Measurements from ENCODE around the gene TGFBR1.
A peak's percentile ranks its signal among the peaks of the same experiment; 100 is the strongest.
"Not testable (repeated sequence)": the region's sequence is repeated elsewhere in the genome, so short reads cannot be mapped to it uniquely, and the experiment has no call there.

The TGFBR1 gene

DNA sequence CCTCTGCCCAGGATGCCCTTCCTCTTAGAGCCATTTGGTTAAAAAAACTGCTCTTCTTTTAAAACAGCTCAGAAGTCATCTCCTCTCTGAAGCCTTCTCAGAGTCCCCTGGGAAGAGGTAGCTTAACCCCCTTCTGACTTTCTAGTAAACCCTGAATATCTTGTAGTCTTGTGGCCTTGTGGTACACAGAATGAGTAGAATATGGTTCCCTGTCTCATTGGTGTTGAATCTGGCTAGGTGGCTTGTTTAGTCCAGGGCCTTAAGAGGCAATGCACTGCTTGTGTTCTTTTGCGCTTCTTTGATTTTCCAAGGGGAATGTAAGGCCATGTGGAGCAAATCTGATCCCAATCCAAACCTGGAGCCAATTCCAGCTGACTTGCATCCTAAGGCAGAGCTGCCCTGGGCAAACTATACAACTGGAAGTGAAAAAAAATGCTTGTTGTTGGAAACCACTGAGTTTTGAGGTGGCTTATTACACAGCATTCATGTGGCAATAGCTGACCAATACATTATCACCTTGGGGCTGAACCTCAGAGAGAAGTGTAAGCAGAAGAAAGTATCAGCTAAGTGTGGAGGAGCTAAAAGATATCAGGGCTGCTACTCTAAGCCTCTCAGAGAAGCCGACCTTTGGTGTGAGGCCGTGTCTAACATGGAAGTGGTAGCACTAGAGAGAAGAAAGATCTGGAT is 85.8 kb downstream of the TGFBR1 start:
- H3K9ac ChIP-seq (ENCODE audit: low read depth, low read length): no peak overlapping the region
- TF ChIP-seq, protein P1, sequence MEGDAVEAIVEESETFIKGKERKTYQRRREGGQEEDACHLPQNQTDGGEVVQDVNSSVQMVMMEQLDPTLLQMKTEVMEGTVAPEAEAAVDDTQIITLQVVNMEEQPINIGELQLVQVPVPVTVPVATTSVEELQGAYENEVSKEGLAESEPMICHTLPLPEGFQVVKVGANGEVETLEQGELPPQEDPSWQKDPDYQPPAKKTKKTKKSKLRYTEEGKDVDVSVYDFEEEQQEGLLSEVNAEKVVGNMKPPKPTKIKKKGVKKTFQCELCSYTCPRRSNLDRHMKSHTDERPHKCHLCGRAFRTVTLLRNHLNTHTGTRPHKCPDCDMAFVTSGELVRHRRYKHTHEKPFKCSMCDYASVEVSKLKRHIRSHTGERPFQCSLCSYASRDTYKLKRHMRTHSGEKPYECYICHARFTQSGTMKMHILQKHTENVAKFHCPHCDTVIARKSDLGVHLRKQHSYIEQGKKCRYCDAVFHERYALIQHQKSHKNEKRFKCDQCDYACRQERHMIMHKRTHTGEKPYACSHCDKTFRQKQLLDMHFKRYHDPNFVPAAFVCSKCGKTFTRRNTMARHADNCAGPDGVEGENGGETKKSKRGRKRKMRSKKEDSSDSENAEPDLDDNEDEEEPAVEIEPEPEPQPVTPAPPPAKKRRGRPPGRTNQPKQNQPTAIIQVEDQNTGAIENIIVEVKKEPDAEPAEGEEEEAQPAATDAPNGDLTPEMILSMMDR (IDR thresholded peaks at IDR 0.05; ENCODE audit: borderline replicate concordance, extremely low read depth, low read length, poor library complexity, severe bottlenecking): no peak

DNA sequence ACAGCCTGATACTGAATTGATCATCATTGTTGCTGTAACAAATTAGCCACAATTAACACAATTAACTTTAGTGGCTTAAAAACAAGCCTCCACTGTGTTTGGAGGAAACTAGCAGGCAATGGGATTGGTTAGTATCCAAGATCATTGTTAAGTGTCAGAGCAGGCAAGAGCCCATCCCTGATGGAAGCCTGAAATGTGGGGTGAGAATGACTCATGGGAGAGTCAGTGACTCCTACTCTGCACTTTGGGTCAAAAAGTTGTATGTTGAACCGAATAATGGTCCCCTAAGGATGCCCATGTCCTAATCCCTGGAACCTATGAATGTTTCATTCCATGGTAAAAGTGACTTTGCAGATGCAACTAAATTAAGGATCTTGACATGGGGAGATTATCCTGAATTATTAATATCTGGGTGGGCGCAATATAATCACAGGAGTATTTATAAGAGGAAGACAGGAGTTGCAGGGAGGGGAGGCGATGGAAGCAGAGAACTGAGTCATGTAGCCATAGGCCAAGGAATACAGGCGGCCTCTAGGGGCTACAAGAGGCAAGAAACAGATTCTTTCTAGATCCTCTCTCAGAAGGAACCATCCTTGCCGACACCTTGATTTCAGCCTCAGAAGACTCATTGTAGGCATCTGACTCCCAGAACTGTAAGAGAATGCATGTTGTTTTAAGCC is 88.0 kb downstream of the TGFBR1 start:
- H3K4me1 ChIP-seq (ENCODE audit: insufficient read depth, low read length): no peaks in the 10 kb centered on the region
- H3K9me3 ChIP-seq (ENCODE audit: insufficient read depth, low read length, severe bottlenecking): no peaks in the 10 kb centered on the region
- H3K4me3 ChIP-seq (ENCODE audit: low read depth in 1 of 2, low read length in 2 of 2): no peak overlapping the region
- no peak; the same call in 2 of the 3 replicates for ATAC-seq (ENCODE audit: insufficient read depth, low read depth)
- no peak overlapping the region for H3K9ac ChIP-seq (ENCODE audit: low read depth, low read length)
- H3K27me3 ChIP-seq (ENCODE audit: insufficient read depth, low read length, poor library complexity): peaks cover 12% of the 10 kb centered on the region
- DNase-seq: no peak
- no peak overlapping the region for H2AFZ ChIP-seq (ENCODE audit: low read depth, low read length)
- no peak overlapping the region for H3K27ac ChIP-seq (ENCODE audit: low read length)
- no peak overlapping the region for H3K4me2 ChIP-seq (ENCODE audit: insufficient read depth, low read length)
- H4K20me1 ChIP-seq (ENCODE audit: insufficient read depth, low read length): no peaks in the 10 kb centered on the region
- TF ChIP-seq EZH2 (IDR thresholded peaks at IDR 0.05; ENCODE audit: borderline replicate concordance, low read depth, low read length, severe bottlenecking): no peak
- TF ChIP-seq, protein P1 (IDR thresholded peaks at IDR 0.05; ENCODE audit: borderline replicate concordance, extremely low read depth, low read length, poor library complexity, severe bottlenecking): peak; percentile 23
- H3K79me2 ChIP-seq (ENCODE audit: insufficient read depth, low read length): no peaks in the 10 kb centered on the region
- H3K36me3 ChIP-seq (ENCODE audit: insufficient read depth, low read length): no peaks in the 10 kb centered on the region

More for the DNA sequence above, 85.8 kb downstream of the TGFBR1 start:
- Histone ChIP-seq H3K4me1 (ENCODE audit: insufficient read depth, low read length) (no peaks in the 10 kb centered on the region), H3K27me3 (ENCODE audit: insufficient read depth, low read length, poor library complexity) (peaks cover 7% of the 10 kb centered on the region), H3K4me3 (ENCODE audit: low read depth in 1 of 2, low read length in 2 of 2) (no peak overlapping the region), H2AFZ (ENCODE audit: low read depth, low read length) (no peak overlapping the region), H3K4me2 (ENCODE audit: insufficient read depth, low read length) (no peak overlapping the region), H3K79me2 (ENCODE audit: insufficient read depth, low read length) (no peaks in the 10 kb centered on the region), H3K9me3 (ENCODE audit: insufficient read depth, low read length, severe bottlenecking) (no peaks in the 10 kb centered on the region), H4K20me1 (ENCODE audit: insufficient read depth, low read length) (no peaks in the 10 kb centered on the region), H3K27ac (ENCODE audit: low read length) (no peak overlapping the region), H3K36me3 (ENCODE audit: insufficient read depth, low read length) (no peaks in the 10 kb centered on the region)
- DNase-seq (no peak), ATAC-seq (ENCODE audit: insufficient read depth, low read depth) (no peak)

DNA sequence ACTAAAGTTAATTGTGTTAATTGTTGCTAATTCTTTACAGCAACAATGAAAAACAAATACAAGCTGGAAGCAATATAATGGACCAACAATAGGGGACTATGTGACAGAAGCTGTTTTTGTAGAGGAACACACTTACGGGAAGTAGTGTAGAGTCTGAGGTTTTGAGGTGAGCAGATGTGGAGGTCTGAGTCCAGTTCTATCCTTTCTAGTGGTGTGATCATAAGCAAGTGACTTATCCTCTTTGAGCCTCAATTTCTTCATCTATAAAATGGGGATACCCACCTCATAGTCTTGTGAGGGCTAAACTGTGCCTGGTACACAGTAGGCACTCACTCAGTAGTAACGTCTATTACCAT is 88.5 kb downstream of the TGFBR1 start:
- ATAC-seq (ENCODE audit: insufficient read depth, low read depth): no peak; the same call in 2 of the 3 replicates
- Histone ChIP-seq H3K4me3 (ENCODE audit: low read depth in 1 of 2, low read length in 2 of 2) (no peak overlapping the region), H3K27ac (ENCODE audit: low read length) (no peak overlapping the region), H3K9ac (ENCODE audit: low read depth, low read length) (no peak overlapping the region), H3K4me1 (ENCODE audit: insufficient read depth, low read length) (no peaks in the 10 kb centered on the region), H3K36me3 (ENCODE audit: insufficient read depth, low read length) (no peaks in the 10 kb centered on the region), H3K9me3 (ENCODE audit: insufficient read depth, low read length, severe bottlenecking) (no peaks in the 10 kb centered on the region), H2AFZ (ENCODE audit: low read depth, low read length) (no peak overlapping the region), H3K4me2 (ENCODE audit: insufficient read depth, low read length) (no peak overlapping the region), H3K27me3 (ENCODE audit: insufficient read depth, low read length, poor library complexity) (peaks cover 12% of the 10 kb centered on the region), H3K79me2 (ENCODE audit: insufficient read depth, low read length) (no peaks in the 10 kb centered on the region), H4K20me1 (ENCODE audit: insufficient read depth, low read length) (no peaks in the 10 kb centered on the region)
- TF ChIP-seq EZH2 (IDR thresholded peaks at IDR 0.05; ENCODE audit: borderline replicate concordance, low read depth, low read length, severe bottlenecking): no peak
- TF ChIP-seq, protein P1 (IDR thresholded peaks at IDR 0.05; ENCODE audit: borderline replicate concordance, extremely low read depth, low read length, poor library complexity, severe bottlenecking): no peak
- no peak for DNase-seq

DNA sequence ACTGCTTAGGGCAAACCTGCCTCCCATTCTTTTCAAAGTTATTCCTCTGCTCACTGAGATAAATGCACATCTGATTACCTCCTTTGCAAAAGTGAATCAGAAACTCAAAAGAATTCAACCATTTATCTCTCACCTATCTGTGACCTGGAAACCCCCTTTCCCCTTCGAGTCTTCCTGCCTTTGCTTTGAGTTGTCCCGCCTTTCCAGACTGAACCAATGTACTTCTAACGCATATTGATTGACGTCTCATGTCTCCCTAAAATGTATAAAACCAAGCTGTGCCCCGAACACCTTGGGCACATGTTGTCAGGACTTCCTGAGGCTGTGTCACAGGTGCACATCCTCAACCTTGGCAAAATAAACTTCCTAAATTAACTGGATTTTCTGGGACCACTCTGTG is 91.6 kb downstream of the TGFBR1 start:
- H4K20me1 ChIP-seq (ENCODE audit: insufficient read depth, low read length); H3K4me1 ChIP-seq (ENCODE audit: insufficient read depth, low read length); H3K9me3 ChIP-seq (ENCODE audit: insufficient read depth, low read length, severe bottlenecking); H3K4me2 ChIP-seq (ENCODE audit: insufficient read depth, low read length); H2AFZ ChIP-seq (ENCODE audit: low read depth, low read length); H3K4me3 ChIP-seq (ENCODE audit: low read depth in 1 of 2, low read length in 2 of 2); H3K79me2 ChIP-seq (ENCODE audit: insufficient read depth, low read length); H3K27ac ChIP-seq (ENCODE audit: low read length); H3K36me3 ChIP-seq (ENCODE audit: insufficient read depth, low read length); ATAC-seq (ENCODE audit: insufficient read depth, low read depth); H3K27me3 ChIP-seq (ENCODE audit: insufficient read depth, low read length, poor library complexity); H3K9ac ChIP-seq (ENCODE audit: low read depth, low read length); DNase-seq: not testable (repeated sequence)
